Smooth muscle cell (in vitro differentiated cells): ENCODE measurements around the gene ATP8B2. TPM values are rescaled to one million over a fixed set of nuclear protein-coding genes. Genes with fewer than 3 reads are reported as not detected.
"Not testable (repeated sequence)": the region's sequence is repeated elsewhere in the genome, so short reads cannot be mapped to it uniquely, and the experiment has no call there.

Experiments
- DNase-seq: peaks from one replicate; lab custom pipeline; 2025; ENCODE audit not compliant: unreplicated experiment; lab: John Stamatoyannopoulos, UW
- H2AFZ ChIP-seq: fragments of 200-600 bp; sonication (generic); 2 replicates; pipeline ENCODE4 v1.6.0; 2016; ENCODE audit warnings: antibody characterized with exemption, low read depth, mild to moderate bottlenecking
- H3F3A ChIP-seq: fragments of 200-600 bp; sonication (generic); 2 replicates; pipeline ENCODE4 v1.6.0; 2017; ENCODE audit warnings: antibody characterized with exemption, low read depth
- H3K27ac ChIP-seq: fragments of 200-600 bp; sonication (generic); 2 replicates; pipeline ENCODE4 v1.5.1; 2016; ENCODE audit warnings: low read depth, mild to moderate bottlenecking
- H3K27me3 ChIP-seq: fragments of 200-600 bp; sonication (generic); 2 replicates; pipeline ENCODE4 v1.6.1; 2016; ENCODE audit warnings: low read depth, mild to moderate bottlenecking
- H3K36me3 ChIP-seq: fragments of 200-600 bp; sonication (generic); 2 replicates; pipeline ENCODE4 v1.5.1; 2016; ENCODE audit warnings: low read depth
- H3K4me1 ChIP-seq: fragments of 200-600 bp; sonication (generic); 2 replicates; pipeline ENCODE4 v1.5.1; 2016; ENCODE audit warnings: low read depth
- H3K4me2 ChIP-seq: fragments of 200-600 bp; sonication (generic); 2 replicates; pipeline ENCODE4 v1.6.0; 2016; ENCODE audit warnings: mild to moderate bottlenecking
- H3K4me3 ChIP-seq: fragments of 200-600 bp; sonication (generic); 2 replicates; pipeline ENCODE4 v1.5.1; 2016; ENCODE audit warnings: mild to moderate bottlenecking
- H3K79me2 ChIP-seq: fragments of 200-600 bp; sonication (generic); 2 replicates; pipeline ENCODE4 v1.6.0; 2016; ENCODE audit warnings: low read depth, mild to moderate bottlenecking
- H3K9ac ChIP-seq: fragments of 200-600 bp; sonication (generic); 2 replicates; pipeline ENCODE4 v1.6.0; 2016; ENCODE audit warnings: low read depth
- H3K9me3 ChIP-seq: fragments of 200-600 bp; sonication (generic); replicated peaks from 2 replicates; pipeline ENCODE4 v1.5.1; 2016; ENCODE audit warnings: low read depth
- H4K20me1 ChIP-seq: fragments of 200-600 bp; sonication (generic); 2 replicates; pipeline ENCODE4 v1.6.0; 2016; ENCODE audit warnings: low read depth
- CTCF ChIP-seq: fragments of 200-600 bp; sonication (generic); IDR thresholded peaks from 2 replicates; pipeline ENCODE4 v1.5.1; 2017; ENCODE audit warnings: borderline replicate concordance, mild to moderate bottlenecking, antibody characterized with exemption; ENCODE audit not compliant: insufficient read depth, poor library complexity, severe bottlenecking
- WGBS: methylation state at CpG from one replicate; pipeline ENCODE4 v1.1.7; 2016; ENCODE audit warnings: low lambda C conversion rate; 5-methylcytosine and 5-hydroxymethylcytosine counted together
- polyA plus RNA-seq: library from polyadenylated mRNA; unstranded; fragments of >200 nt; fragmentation: Nextera tagmentation; extraction: Ambion mirVana; gene quantifications from 2 replicates; pipeline ENCODE4 v1.2.1, GENCODE V29; 2016
- total RNA-seq: library from RNA; depleted of rRNA; stranded (reverse); fragments of >200 nt; gene quantifications from 2 replicates; pipeline ENCODE4 v1.2.3, GENCODE V29; 2014

The ATP8B2 gene
- total and polyA plus RNA-seq, 2 experiments from 2014 or later: 20.7 to 57.6 TPM

- no peaks in the 10 kb centered on the region for H3K9me3 ChIP-seq
- H4K20me1 ChIP-seq: no peaks in the 10 kb centered on the region
- no peaks in the 10 kb centered on the region for H3K36me3 ChIP-seq
- H3K27me3 ChIP-seq: no peaks in the 10 kb centered on the region
- H3K4me1 ChIP-seq: no peaks in the 10 kb centered on the region
- H3K27ac ChIP-seq: no peak overlapping the region
- H3K4me3 ChIP-seq: no peak overlapping the region
- H3F3A ChIP-seq: no peaks in the 10 kb centered on the region
- H3K9ac ChIP-seq: no peak overlapping the region
- no peak for DNase-seq
- H2AFZ ChIP-seq: no peak overlapping the region
- WGBS: 72% methylated on average over 9 of the region's 9 CpGs
- no peak for TF ChIP-seq CTCF
- H3K4me2 ChIP-seq: no peak overlapping the region
- H3K79me2 ChIP-seq: no peaks in the 10 kb centered on the region
These were observed 20.5 kb upstream of the ATP8B2 start for GRCh38 chr1:154304664-154305337.

- Histone ChIP-seq H2AFZ (no peak overlapping the region), H3K9me3 (no peaks in the 10 kb centered on the region), H3K4me3 (no peak overlapping the region), H3K9ac (no peak overlapping the region), H3K27me3 (no peaks in the 10 kb centered on the region), H3K4me1 (no peaks in the 10 kb centered on the region), H3K36me3 (no peaks in the 10 kb centered on the region), H3F3A (no peaks in the 10 kb centered on the region), H3K27ac (no peak overlapping the region), H3K79me2 (no peaks in the 10 kb centered on the region), H3K4me2 (no peak overlapping the region), H4K20me1 (no peaks in the 10 kb centered on the region)
- no peak for DNase-seq
- WGBS: 85% methylated on average over 3 of the region's 3 CpGs
- TF ChIP-seq CTCF: no peak
These were observed 19.2 kb upstream of the ATP8B2 start for GRCh38 chr1:154306151-154306550.

GRCh38 chr1:154307670-154308270 is 17.6 kb upstream of the ATP8B2 start:
- WGBS: 74% methylated on average over 4 of the region's 4 CpGs
- H3K4me2 ChIP-seq, H3K9me3 ChIP-seq, H3K9ac ChIP-seq, H3K27ac ChIP-seq, H3F3A ChIP-seq, H3K79me2 ChIP-seq, H3K4me1 ChIP-seq, H3K27me3 ChIP-seq, H2AFZ ChIP-seq, H3K4me3 ChIP-seq, H4K20me1 ChIP-seq, DNase-seq, H3K36me3 ChIP-seq: not testable (repeated sequence)

GRCh38 chr1:154309136-154309535 is 16.2 kb upstream of the ATP8B2 start:
- not testable (repeated sequence) for H3K36me3 ChIP-seq
- WGBS: 96% methylated on average over 7 of the region's 7 CpGs

GRCh38 chr1:154312229-154313065 is 12.9 kb upstream of the ATP8B2 start:
- WGBS: 86% methylated on average over 13 of the region's 13 CpGs
- H3K27me3 ChIP-seq: not testable (repeated sequence)

More at GRCh38 chr1:154309136-154309535, 16.2 kb upstream of the ATP8B2 start:
- not testable (repeated sequence) for H3F3A ChIP-seq, H3K27ac ChIP-seq, H3K9me3 ChIP-seq, DNase-seq, H3K4me2 ChIP-seq, H3K4me1 ChIP-seq, H3K9ac ChIP-seq, H2AFZ ChIP-seq, H3K79me2 ChIP-seq, H4K20me1 ChIP-seq, H3K27me3 ChIP-seq, H3K4me3 ChIP-seq

More at GRCh38 chr1:154312229-154313065, 12.9 kb upstream of the ATP8B2 start:
- H3K9me3 ChIP-seq, H3K4me3 ChIP-seq, H3K4me1 ChIP-seq, H3K79me2 ChIP-seq, H3F3A ChIP-seq, H4K20me1 ChIP-seq, H3K9ac ChIP-seq, DNase-seq, H3K27ac ChIP-seq, H2AFZ ChIP-seq, H3K4me2 ChIP-seq, H3K36me3 ChIP-seq: not testable (repeated sequence)
